ENCODE data around the gene TBC1D16. TPM values are rescaled to one million over a fixed set of nuclear protein-coding genes. Genes with fewer than 3 reads are reported as not detected.

TBC1D16 gene
- total and polyA plus RNA-seq, 12 donors: 4.8 to 23.3 (median 17.0) TPM

GRCh38 chr17:79988185-79988971 lies 47.3 kb downstream of the TBC1D16 start:
- Histone ChIP-seq H3K4me3 (no peak overlapping the region), H3K4me1 (peaks cover 14 to 47% (median 36%) of the 10 kb centered on the region in 9 donors), H3K27ac (no peak overlapping the region), H3K27me3 (no peaks in the 10 kb centered on the region), H3K36me3 (no peaks in the 10 kb centered on the region), H3K9me3 (no peaks in the 10 kb centered on the region)
- ATAC-seq (peak in 1 of 8 donors; percentile 11), DNase-seq (no peak)
- WGBS, 2 donors: 77 to 80% methylated on average over 28 of the region's 28 CpGs
- TF ChIP-seq CTCF (IDR thresholded peaks at IDR 0.05): no peak
- intact Hi-C loops (cut with DNase I): loop anchor here in 3 of 10 donors (5.0 to 10.0 kb wide), 5 partner anchors 64 to 244 kb away; no protein-coding TSS in a partner anchor

- Histone ChIP-seq H3K4me3 (no peak overlapping the region), H3K36me3 (no peaks in the 10 kb centered on the region), H3K9me3 (no peaks in the 10 kb centered on the region), H3K27me3 (no peaks in the 10 kb centered on the region), H3K27ac (no peak overlapping the region), H3K4me1 (peaks cover 9 to 42% (median 31%) of the 10 kb centered on the region in 9 donors)
- DNase-seq (no peak), ATAC-seq (no peak)
- intact Hi-C loops (cut with DNase I): loop anchor here in 3 of 10 donors (5.0 to 10.0 kb wide), 5 partner anchors 63 to 243 kb away; no protein-coding TSS in a partner anchor
- WGBS, 2 donors: 81 to 90% methylated on average over 7 of the region's 7 CpGs
- TF ChIP-seq CTCF (IDR thresholded peaks at IDR 0.05): no peak
Measured at GRCh38 chr17:79987935-79988184, 47.8 kb downstream of the TBC1D16 start.

- Histone ChIP-seq H3K4me1 (peaks cover 5 to 37% (median 26%) of the 10 kb centered on the region in 9 donors), H3K27ac (no peak overlapping the region), H3K9me3 (no peaks in the 10 kb centered on the region), H3K4me3 (no peak overlapping the region), H3K36me3 (no peaks in the 10 kb centered on the region), H3K27me3 (no peaks in the 10 kb centered on the region)
- no peak for TF ChIP-seq CTCF (IDR thresholded peaks at IDR 0.05)
- ATAC-seq (no peak), DNase-seq (no peak)
- intact Hi-C loops (cut with DNase I): loop anchor here in 3 of 10 donors (5.0 to 10.0 kb wide), 5 partner anchors 63 to 243 kb away; no protein-coding TSS in a partner anchor
- WGBS, 2 donors: 87 to 89% methylated on average over 18 of the region's 18 CpGs
Measured at GRCh38 chr17:79987187-79987934, 48.3 kb downstream of the TBC1D16 start.

- Histone ChIP-seq H3K27me3 (no peaks in the 10 kb centered on the region), H3K27ac (no peak overlapping the region), H3K4me3 (no peak overlapping the region), H3K4me1 (peaks cover 4 to 30% (median 19%) of the 10 kb centered on the region in 9 donors), H3K36me3 (no peaks in the 10 kb centered on the region), H3K9me3 (no peaks in the 10 kb centered on the region)
- intact Hi-C loops (cut with DNase I): loop anchor here in 3 of 10 donors (5.0 to 10.0 kb wide), 5 partner anchors 62 to 242 kb away; no protein-coding TSS in a partner anchor
- WGBS, 2 donors: 59 to 62% methylated on average over 29 of the region's 29 CpGs
- DNase-seq (peak in 1 of 2 donors; percentile 44), ATAC-seq (peak in 2 of 8 donors; percentile 20 to 22)
- no peak for TF ChIP-seq CTCF (IDR thresholded peaks at IDR 0.05)
Measured at GRCh38 chr17:79986411-79987186, 49.1 kb downstream of the TBC1D16 start.
